NB4 (cell line): Measurements from ENCODE around the gene LSAMP.

Experiments used
- DNase-seq: peaks from one replicate; pipeline ENCODE4 v3.0.0; 2010; ENCODE audit warnings: low read depth
- H3K4me3 ChIP-seq: one replicate; pipeline ENCODE4 v1.5.1; 2011; ENCODE audit warnings: mild to moderate bottlenecking, low read depth, low read length, moderate library complexity
- CTCF ChIP-seq: IDR thresholded peaks from one replicate; pipeline ENCODE4 v1.5.1; 2012; ENCODE audit warnings: low read depth, low read length
- MAX ChIP-seq: IDR thresholded peaks from 2 replicates; pipeline ENCODE4 v1.6.1; 2011; ENCODE audit warnings: low read depth, low read length
- MYC ChIP-seq: IDR thresholded peaks from 2 replicates; pipeline ENCODE4 v1.6.1; 2011; ENCODE audit warnings: low read depth, low read length
- POLR2A ChIP-seq: IDR thresholded peaks from 2 replicates; pipeline ENCODE4 v1.6.1; 2011; ENCODE audit warnings: mild to moderate bottlenecking; ENCODE audit not compliant: insufficient read length; ENCODE audit errors: extremely low read depth

Gene LSAMP

GRCh38 chr3:116005404-116005803 is 439.9 kb downstream of the LSAMP start:
- no peak for TF ChIP-seq MAX
- DNase-seq = no peak
- no peak overlapping the region for H3K4me3 ChIP-seq

- no peak for TF ChIP-seq POLR2A
- TF ChIP-seq MYC = no peak
- no peak for TF ChIP-seq MAX
- no peak for TF ChIP-seq CTCF
- H3K4me3 ChIP-seq = no peak overlapping the region
- DNase-seq = no peak
Observed at GRCh38 chr3:116002235-116002634, 443.1 kb downstream of the LSAMP start.

- no peak overlapping the region for H3K4me3 ChIP-seq
- no peak for DNase-seq
- TF ChIP-seq CTCF (no peak), MAX (no peak), MYC (no peak), POLR2A (no peak)
Observed at GRCh38 chr3:116001151-116001621, 444.1 kb downstream of the LSAMP start.

- DNase-seq = no peak
- no peak for TF ChIP-seq MYC
- TF ChIP-seq CTCF = no peak
- TF ChIP-seq MAX = no peak
- TF ChIP-seq POLR2A = no peak
- H3K4me3 ChIP-seq = no peak overlapping the region
Observed at GRCh38 chr3:116000311-116000710, 445.0 kb downstream of the LSAMP start.

- H3K4me3 ChIP-seq = no peak overlapping the region
- DNase-seq = no peak
- TF ChIP-seq CTCF (no peak), MAX (no peak), MYC (no peak), POLR2A (no peak)
Observed at GRCh38 chr3:115999613-116000012, 445.7 kb downstream of the LSAMP start.

GRCh38 chr3:115999001-115999585 is 446.2 kb downstream of the LSAMP start:
- TF ChIP-seq POLR2A (no peak), MAX (no peak), MYC (no peak), CTCF (no peak)
- H3K4me3 ChIP-seq = no peak overlapping the region
- DNase-seq = no peak
